Effector memory CD4-positive, alpha-beta T cell (primary cell): ENCODE results near the gene IL4I1.
A peak's percentile ranks its signal among the peaks of the same experiment; 100 is the strongest.
"Not testable (repeated sequence)": the region's sequence is repeated elsewhere in the genome, so short reads cannot be mapped to it uniquely, and the experiment has no call there.

ENCODE experiments used
- DNase-seq, 3 donors: peaks; one replicate each; pipeline ENCODE4 v3.0.0-alpha.2; 2020
- H3K27ac ChIP-seq: 2 replicates; pipeline ENCODE4 v1.7.0; 2013; ENCODE audit warnings: mild to moderate bottlenecking, low read length, moderate library complexity; ENCODE audit not compliant: insufficient read depth, poor library complexity, severe bottlenecking
- H3K27me3 ChIP-seq: replicated peaks from 2 replicates; pipeline ENCODE4 v1.7.0; 2013; ENCODE audit warnings: mild to moderate bottlenecking, low read length; ENCODE audit not compliant: insufficient read depth, control insufficient read depth, poor library complexity, severe bottlenecking
- H3K36me3 ChIP-seq: 2 replicates; pipeline ENCODE4 v1.7.0; 2013; ENCODE audit warnings: mild to moderate bottlenecking, low read length, moderate library complexity; ENCODE audit not compliant: control insufficient read depth, insufficient read depth
- H3K4me1 ChIP-seq: 2 replicates; pipeline ENCODE4 v1.7.0; 2013; ENCODE audit warnings: low read length, mild to moderate bottlenecking; ENCODE audit not compliant: control insufficient read depth, insufficient read depth, poor library complexity, severe bottlenecking
- H3K4me3 ChIP-seq: 2 replicates; pipeline ENCODE4 v1.7.0; 2013; ENCODE audit warnings: low read length, low read depth, mild to moderate bottlenecking; ENCODE audit not compliant: insufficient read depth, poor library complexity, severe bottlenecking
- H3K9me3 ChIP-seq: 2 replicates; pipeline ENCODE4 v1.7.0; 2013; ENCODE audit warnings: mild to moderate bottlenecking, low read length, moderate library complexity; ENCODE audit not compliant: control insufficient read depth

Gene IL4I1

GRCh38 chr19:49932041-49932451, 35.4 kb upstream of the IL4I1 start:
- Histone ChIP-seq H3K9me3 (no peaks in the 10 kb centered on the region), H3K27me3 (no peaks in the 10 kb centered on the region), H3K4me1 (peaks cover 22% of the 10 kb centered on the region), H3K36me3 (no peaks in the 10 kb centered on the region), H3K4me3 (no peak overlapping the region), H3K27ac (no peak overlapping the region)
- no peak for DNase-seq

GRCh38 chr19:49931293-49932040, 34.8 kb upstream of the IL4I1 start:
- no peak for DNase-seq

GRCh38 chr19:49930483-49931011, 33.9 kb upstream of the IL4I1 start:
- DNase-seq, result no peak
- peaks cover 22% of the 10 kb centered on the region for H3K4me1 ChIP-seq
- no peak overlapping the region for H3K27ac ChIP-seq
- peaks cover 3% of the 10 kb centered on the region for H3K36me3 ChIP-seq
- H3K9me3 ChIP-seq, result no peaks in the 10 kb centered on the region
- H3K4me3 ChIP-seq, result no peak overlapping the region
- H3K27me3 ChIP-seq, result no peaks in the 10 kb centered on the region

More at GRCh38 chr19:49931293-49932040, 34.8 kb upstream of the IL4I1 start:
- Histone ChIP-seq H3K27me3 (no peaks in the 10 kb centered on the region), H3K36me3 (peaks cover 3% of the 10 kb centered on the region), H3K27ac (no peak overlapping the region), H3K4me3 (no peak overlapping the region), H3K9me3 (no peaks in the 10 kb centered on the region), H3K4me1 (peaks cover 22% of the 10 kb centered on the region)

GRCh38 chr19:49929611-49930482, 33.2 kb upstream of the IL4I1 start:
- peaks cover 24% of the 10 kb centered on the region for H3K4me1 ChIP-seq
- peak; percentile 89 to 92 (median 92) for DNase-seq
- peaks cover 7% of the 10 kb centered on the region for H3K36me3 ChIP-seq
- H3K9me3 ChIP-seq, result no peaks in the 10 kb centered on the region
- no peaks in the 10 kb centered on the region for H3K27me3 ChIP-seq
- peak overlapping the region; percentile 81 for H3K4me3 ChIP-seq
- H3K27ac ChIP-seq, result peak overlapping the region; percentile 94

GRCh38 chr19:49929121-49929610, 32.5 kb upstream of the IL4I1 start, which contains the start of the genes ATF5 and NUP62:
Gene ATF5, plus strand, starts transcription at chr19:49929205. Its CDS starts 1,646 bp downstream, at chr19:49930851.
Gene NUP62, minus strand, starts transcription at chr19:49929504. Its CDS starts 19,697 bp downstream, at chr19:49909807.
- H3K36me3 ChIP-seq, result peaks cover 13% of the 10 kb centered on the region
- no peaks in the 10 kb centered on the region for H3K9me3 ChIP-seq
- H3K27ac ChIP-seq, result peak within 1 kb of the TSS; percentile 94
- H3K4me1 ChIP-seq, result peaks cover 24% of the 10 kb centered on the region
- peak; percentile 82 to 89 (median 87) for DNase-seq
- no peaks in the 10 kb centered on the region for H3K27me3 ChIP-seq
- peak within 1 kb of the TSS; percentile 81 for H3K4me3 ChIP-seq

- no peak for DNase-seq
- Histone ChIP-seq H3K9me3 (no peaks in the 10 kb centered on the region), H3K27ac (no peak overlapping the region), H3K36me3 (peaks cover 25% of the 10 kb centered on the region), H3K27me3 (no peaks in the 10 kb centered on the region), H3K4me1 (peaks cover 21% of the 10 kb centered on the region), H3K4me3 (peak overlapping the region; percentile 14)
These were observed 31.0 kb upstream of the IL4I1 start for GRCh38 chr19:49927526-49928264.

GRCh38 chr19:49926515-49926914, 29.8 kb upstream of the IL4I1 start:
- H3K4me1 ChIP-seq, result peaks cover 23% of the 10 kb centered on the region
- no peak overlapping the region for H3K27ac ChIP-seq
- no peak overlapping the region for H3K4me3 ChIP-seq
- H3K27me3 ChIP-seq, result no peaks in the 10 kb centered on the region
- DNase-seq, result no peak
- no peaks in the 10 kb centered on the region for H3K9me3 ChIP-seq
- H3K36me3 ChIP-seq, result peaks cover 33% of the 10 kb centered on the region

GRCh38 chr19:49925486-49925885, 28.8 kb upstream of the IL4I1 start:
- no peaks in the 10 kb centered on the region for H3K27me3 ChIP-seq
- peaks cover 33% of the 10 kb centered on the region for H3K36me3 ChIP-seq
- no peaks in the 10 kb centered on the region for H3K9me3 ChIP-seq
- DNase-seq, result no peak
- no peak overlapping the region for H3K4me3 ChIP-seq
- no peak overlapping the region for H3K27ac ChIP-seq
- peaks cover 23% of the 10 kb centered on the region for H3K4me1 ChIP-seq

GRCh38 chr19:49924881-49925210, 28.2 kb upstream of the IL4I1 start:
- DNase-seq, H3K27ac ChIP-seq, H3K27me3 ChIP-seq, H3K9me3 ChIP-seq, H3K4me3 ChIP-seq: not testable (repeated sequence)
- peaks cover 33% of the 10 kb centered on the region for H3K36me3 ChIP-seq
- peaks cover 20% of the 10 kb centered on the region for H3K4me1 ChIP-seq
